Islet of Langerhans (tissue), 1 donor: ENCODE measurements around the gene MLPH.

Experiments used
- FAIRE-seq: peaks from one replicate; lab custom pipeline; 2011; peaks lifted over from hg19 to GRCh38; lab: Jason Lieb, UNC

The MLPH gene

GRCh38 chr2:237500681-237501424, 13.8 kb downstream of the MLPH start:
- no peak for FAIRE-seq

GRCh38 chr2:237501892-237502513, 15.0 kb downstream of the MLPH start:
- FAIRE-seq: no peak

GRCh38 chr2:237503201-237503600, 16.1 kb downstream of the MLPH start:
- no peak for FAIRE-seq

- no peak for FAIRE-seq
Measured at GRCh38 chr2:237505188-237505939, 18.3 kb downstream of the MLPH start.

GRCh38 chr2:237507512-237507911, 20.5 kb downstream of the MLPH start:
- no peak for FAIRE-seq

- no peak for FAIRE-seq
Measured at GRCh38 chr2:237508361-237508760, 21.3 kb downstream of the MLPH start.

GRCh38 chr2:237509151-237509550, 22.1 kb downstream of the MLPH start:
- FAIRE-seq: no peak

- no peak for FAIRE-seq
Measured at GRCh38 chr2:237509905-237510304, 22.9 kb downstream of the MLPH start.

- FAIRE-seq: no peak
Measured at GRCh38 chr2:237510502-237511217, 23.6 kb downstream of the MLPH start.

GRCh38 chr2:237511433-237511832, 24.4 kb downstream of the MLPH start:
- no peak for FAIRE-seq

GRCh38 chr2:237511885-237512405, 24.9 kb downstream of the MLPH start:
- FAIRE-seq: no peak

GRCh38 chr2:237512774-237513466, 25.9 kb downstream of the MLPH start:
- FAIRE-seq: peak; percentile 93

GRCh38 chr2:237513693-237514092, 26.6 kb downstream of the MLPH start:
- no peak for FAIRE-seq

- FAIRE-seq: no peak
Measured at GRCh38 chr2:237514474-237515130, 27.6 kb downstream of the MLPH start.

GRCh38 chr2:237515166-237515565, 28.1 kb downstream of the MLPH start:
- no peak for FAIRE-seq

GRCh38 chr2:237515621-237516275, 28.7 kb downstream of the MLPH start:
- no peak for FAIRE-seq

- no peak for FAIRE-seq
Measured at GRCh38 chr2:237517163-237517562, 30.1 kb downstream of the MLPH start.

GRCh38 chr2:237517990-237518389, 30.9 kb downstream of the MLPH start:
- no peak for FAIRE-seq

- FAIRE-seq: no peak
Measured at GRCh38 chr2:237519506-237520245, 32.6 kb downstream of the MLPH start.

- no peak for FAIRE-seq
Measured at GRCh38 chr2:237520290-237520689, 33.2 kb downstream of the MLPH start.
